ENCODE data around the gene NRXN3. TPM values are rescaled to one million over a fixed set of nuclear protein-coding genes. Genes with fewer than 3 reads are reported as not detected.

Gene NRXN3
- total RNA-seq, 1 donor from 2014 or later = 11.4 TPM

GRCh38 chr14:79899610-79900009 is 1729.4 kb downstream of the NRXN3 start:
- peaks cover 3% of the 10 kb centered on the region for H3K4me1 Mint-ChIP-seq
- H3K27ac Mint-ChIP-seq = no peak overlapping the region
- no peak for TF ChIP-seq CTCF (IDR thresholded peaks at IDR 0.05; ENCODE audit: unreplicated experiment)

GRCh38 chr14:79904497-79904896 is 1734.3 kb downstream of the NRXN3 start:
- no peak for TF ChIP-seq CTCF (IDR thresholded peaks at IDR 0.05; ENCODE audit: unreplicated experiment)
- Mint-ChIP-seq H3K4me3 (no peak overlapping the region), H3K9me3 (no peaks in the 10 kb centered on the region)

More at GRCh38 chr14:79899610-79900009, 1729.4 kb downstream of the NRXN3 start:
- Mint-ChIP-seq H3K36me3 (no peaks in the 10 kb centered on the region), H3K27me3 (ENCODE audit: low read depth) (no peaks in the 10 kb centered on the region), H3K4me3 (no peak overlapping the region), H3K9me3 (no peaks in the 10 kb centered on the region)
- no peak for DNase-seq (ENCODE audit: low spot score in 2 of 2, unreplicated experiment in 2 of 2)

GRCh38 chr14:79906994-79907393 is 1736.8 kb downstream of the NRXN3 start:
- no peak for TF ChIP-seq CTCF (IDR thresholded peaks at IDR 0.05; ENCODE audit: unreplicated experiment)
- Mint-ChIP-seq H3K27me3 (ENCODE audit: low read depth) (no peaks in the 10 kb centered on the region), H3K4me3 (no peak overlapping the region)

More at GRCh38 chr14:79904497-79904896, 1734.3 kb downstream of the NRXN3 start:
- H3K27me3 Mint-ChIP-seq (ENCODE audit: low read depth) = no peaks in the 10 kb centered on the region
- H3K36me3 Mint-ChIP-seq = no peaks in the 10 kb centered on the region
- peaks cover 2% of the 10 kb centered on the region for H3K4me1 Mint-ChIP-seq
- DNase-seq (ENCODE audit: low spot score in 2 of 2, unreplicated experiment in 2 of 2) = no peak
- H3K27ac Mint-ChIP-seq = no peak overlapping the region

GRCh38 chr14:79910086-79910485 is 1739.9 kb downstream of the NRXN3 start:
- DNase-seq (ENCODE audit: low spot score in 2 of 2, unreplicated experiment in 2 of 2) = no peak
- H3K9me3 Mint-ChIP-seq = peaks cover 8% of the 10 kb centered on the region
- H3K27me3 Mint-ChIP-seq (ENCODE audit: low read depth) = peaks cover 2% of the 10 kb centered on the region
- no peak overlapping the region for H3K4me3 Mint-ChIP-seq
- TF ChIP-seq CTCF (IDR thresholded peaks at IDR 0.05; ENCODE audit: unreplicated experiment) = no peak
- H3K27ac Mint-ChIP-seq = no peak overlapping the region
- peaks cover 8% of the 10 kb centered on the region for H3K4me1 Mint-ChIP-seq
- no peaks in the 10 kb centered on the region for H3K36me3 Mint-ChIP-seq

More at GRCh38 chr14:79906994-79907393, 1736.8 kb downstream of the NRXN3 start:
- peaks cover 7% of the 10 kb centered on the region for H3K4me1 Mint-ChIP-seq
- no peaks in the 10 kb centered on the region for H3K36me3 Mint-ChIP-seq
- H3K27ac Mint-ChIP-seq = no peak overlapping the region
- DNase-seq (ENCODE audit: low spot score in 2 of 2, unreplicated experiment in 2 of 2) = no peak
- H3K9me3 Mint-ChIP-seq = no peaks in the 10 kb centered on the region

GRCh38 chr14:79911744-79912143 is 1741.6 kb downstream of the NRXN3 start:
- DNase-seq (ENCODE audit: low spot score in 2 of 2, unreplicated experiment in 2 of 2) = no peak
- Mint-ChIP-seq H3K9me3 (peaks cover 8% of the 10 kb centered on the region), H3K36me3 (no peaks in the 10 kb centered on the region), H3K4me3 (no peak overlapping the region), H3K27me3 (ENCODE audit: low read depth) (peaks cover 5% of the 10 kb centered on the region), H3K27ac (no peak overlapping the region), H3K4me1 (peaks cover 7% of the 10 kb centered on the region)
- TF ChIP-seq CTCF (IDR thresholded peaks at IDR 0.05; ENCODE audit: unreplicated experiment) = no peak

- Mint-ChIP-seq H3K27ac (no peak overlapping the region), H3K27me3 (ENCODE audit: low read depth) (peaks cover 10% of the 10 kb centered on the region), H3K4me3 (no peak overlapping the region), H3K9me3 (peaks cover 16% of the 10 kb centered on the region), H3K4me1 (peaks cover 7% of the 10 kb centered on the region), H3K36me3 (peaks cover 3% of the 10 kb centered on the region)
- no peak for TF ChIP-seq CTCF (IDR thresholded peaks at IDR 0.05; ENCODE audit: unreplicated experiment)
- DNase-seq (ENCODE audit: low spot score in 2 of 2, unreplicated experiment in 2 of 2) = no peak
Measured at GRCh38 chr14:79914595-79914994, 1744.4 kb downstream of the NRXN3 start.

Measured in mesothelial cell of epicardium (in vitro differentiated cells).